ENCODE measurements around the gene PDE12. TPM values are rescaled to one million over a fixed set of nuclear protein-coding genes. Genes with fewer than 3 reads are reported as not detected.

Gene PDE12
- total and polyA plus RNA-seq, 7 donors = 5.9 to 20.6 (median 16.3) TPM

DNA sequence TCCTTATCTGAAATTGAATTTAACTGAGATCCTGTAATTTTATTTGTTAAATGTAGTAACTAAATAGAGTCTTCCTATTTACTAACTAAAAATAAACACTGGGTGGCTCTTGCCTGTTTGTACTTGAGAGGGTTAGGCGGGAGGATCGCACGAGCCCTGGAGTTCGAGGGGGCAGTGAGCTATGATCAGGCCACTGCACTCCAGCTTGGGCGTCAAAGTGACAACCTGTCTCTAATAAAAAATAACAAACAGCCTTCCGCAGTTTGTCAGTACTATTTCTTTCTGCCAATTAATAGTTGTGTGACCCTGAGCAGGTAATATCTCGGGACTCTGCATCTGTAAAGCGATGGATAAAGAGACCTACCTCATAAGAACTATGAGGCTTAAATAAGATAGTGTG, 768 bp upstream of the PDE12 start:
- no peak for DNase-seq
- H3K4me3 ChIP-seq = peak overlapping the region; percentile 97
- TF ChIP-seq, protein P1, sequence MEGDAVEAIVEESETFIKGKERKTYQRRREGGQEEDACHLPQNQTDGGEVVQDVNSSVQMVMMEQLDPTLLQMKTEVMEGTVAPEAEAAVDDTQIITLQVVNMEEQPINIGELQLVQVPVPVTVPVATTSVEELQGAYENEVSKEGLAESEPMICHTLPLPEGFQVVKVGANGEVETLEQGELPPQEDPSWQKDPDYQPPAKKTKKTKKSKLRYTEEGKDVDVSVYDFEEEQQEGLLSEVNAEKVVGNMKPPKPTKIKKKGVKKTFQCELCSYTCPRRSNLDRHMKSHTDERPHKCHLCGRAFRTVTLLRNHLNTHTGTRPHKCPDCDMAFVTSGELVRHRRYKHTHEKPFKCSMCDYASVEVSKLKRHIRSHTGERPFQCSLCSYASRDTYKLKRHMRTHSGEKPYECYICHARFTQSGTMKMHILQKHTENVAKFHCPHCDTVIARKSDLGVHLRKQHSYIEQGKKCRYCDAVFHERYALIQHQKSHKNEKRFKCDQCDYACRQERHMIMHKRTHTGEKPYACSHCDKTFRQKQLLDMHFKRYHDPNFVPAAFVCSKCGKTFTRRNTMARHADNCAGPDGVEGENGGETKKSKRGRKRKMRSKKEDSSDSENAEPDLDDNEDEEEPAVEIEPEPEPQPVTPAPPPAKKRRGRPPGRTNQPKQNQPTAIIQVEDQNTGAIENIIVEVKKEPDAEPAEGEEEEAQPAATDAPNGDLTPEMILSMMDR (IDR thresholded peaks at IDR 0.05) = no peak
- H3K27ac ChIP-seq = peak overlapping the region; percentile 96
- H3K9me3 ChIP-seq = no peaks in the 10 kb centered on the region
- peaks cover 32% of the 10 kb centered on the region for H3K4me1 ChIP-seq
- no peaks in the 10 kb centered on the region for H3K27me3 ChIP-seq (ENCODE audit: insufficient read depth in 3 of 3, low read length in 2 of 3)
- peaks cover 0 to 21% of the 10 kb centered on the region in 2 donors for H3K36me3 ChIP-seq (ENCODE audit: insufficient read depth in 1 of 2, low read depth in 1 of 2)
- ATAC-seq = peak in 3 of 4 donors; percentile 25 to 45 (median 32)
- 22 to 24% (median 24%) methylated on average over 8 of the region's 8 CpGs for WGBS, 3 donors
- intact Hi-C loops (cut with DNase I) = loop anchor here in 1 of 2 donors (5.0 kb wide), 1 partner anchor 42 kb away; the partner anchor contains the start of gene ARF4

DNA sequence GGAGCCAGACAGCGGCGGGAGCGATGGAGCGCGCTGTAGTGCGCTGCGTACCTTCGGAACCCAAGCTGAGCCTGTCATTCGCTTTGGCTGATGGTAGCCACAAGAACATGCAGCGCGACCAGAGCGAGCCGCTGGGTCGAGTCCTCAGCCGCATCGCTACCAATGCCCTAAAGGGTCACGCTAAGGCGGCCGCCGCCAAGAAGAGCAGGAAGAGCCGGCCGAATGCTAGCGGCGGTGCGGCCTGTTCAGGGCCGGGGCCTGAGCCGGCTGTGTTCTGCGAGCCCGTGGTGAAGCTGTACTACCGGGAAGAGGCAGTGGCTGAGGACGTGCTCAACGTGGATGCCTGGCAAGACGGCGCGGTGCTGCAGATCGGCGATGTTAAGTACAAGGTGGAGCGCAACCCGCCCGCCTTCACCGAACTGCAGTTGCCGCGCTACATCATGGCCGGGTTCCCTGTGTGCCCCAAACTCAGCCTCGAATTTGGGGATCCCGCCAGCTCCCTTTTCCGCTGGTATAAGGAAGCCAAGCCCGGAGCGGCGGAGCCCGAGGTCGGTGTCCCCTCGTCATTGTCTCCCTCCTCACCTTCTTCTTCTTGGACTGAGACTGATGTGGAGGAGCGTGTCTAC, 498 bp downstream of the PDE12 start:
- H3K27me3 ChIP-seq (ENCODE audit: insufficient read depth in 3 of 3, low read length in 2 of 3) = no peaks in the 10 kb centered on the region
- H3K4me3 ChIP-seq = peak overlapping the region; percentile 97
- H3K36me3 ChIP-seq (ENCODE audit: insufficient read depth in 1 of 2, low read depth in 1 of 2) = peaks cover 0 to 34% of the 10 kb centered on the region in 2 donors
- TF ChIP-seq, protein P1 (IDR thresholded peaks at IDR 0.05) = no peak
- H3K4me1 ChIP-seq = peaks cover 32% of the 10 kb centered on the region
- peak overlapping the region; percentile 96 for H3K27ac ChIP-seq
- intact Hi-C loops (cut with DNase I) = loop anchor here (2.0 to 5.0 kb wide), 2 partner anchors 40 to 41 kb away; partner anchors contain the start of gene ARF4 (in 2 of the 2)
- no peaks in the 10 kb centered on the region for H3K9me3 ChIP-seq
- ATAC-seq (peak; percentile 43 to 56 (median 48)), DNase-seq (peak; percentile 29 to 64)
- WGBS, 3 donors = 0 to 1% (median 0%) methylated on average over 51 to 54 of the region's 54 CpGs

GRCh38 chr3:57557085-57557537, 1.0 kb downstream of the PDE12 start:
- peak in 1 of 2 donors; percentile 23 for DNase-seq
- Histone ChIP-seq H3K36me3 (ENCODE audit: insufficient read depth in 1 of 2, low read depth in 1 of 2) (peaks cover 0 to 39% of the 10 kb centered on the region in 2 donors), H3K9me3 (no peaks in the 10 kb centered on the region), H3K27me3 (ENCODE audit: insufficient read depth in 3 of 3, low read length in 2 of 3) (no peaks in the 10 kb centered on the region), H3K4me3 (peak overlapping the region; percentile 97), H3K27ac (peak overlapping the region; percentile 96), H3K4me1 (peaks cover 32% of the 10 kb centered on the region)
- TF ChIP-seq, protein P1 (IDR thresholded peaks at IDR 0.05) = no peak
- intact Hi-C loops (cut with DNase I) = loop anchor here (2.0 to 5.0 kb wide), 2 partner anchors 40 kb away; partner anchors contain the start of gene ARF4 (in 2 of the 2)
- 2 to 3% (median 2%) methylated on average over 29 of the region's 29 CpGs for WGBS, 3 donors
- ATAC-seq = peak; percentile 10 to 32 (median 15)

- ATAC-seq (no peak), DNase-seq (no peak)
- peaks cover 0 to 44% of the 10 kb centered on the region in 2 donors for H3K36me3 ChIP-seq (ENCODE audit: insufficient read depth in 1 of 2, low read depth in 1 of 2)
- peaks cover 32% of the 10 kb centered on the region for H3K4me1 ChIP-seq
- 93 to 97% (median 97%) methylated on average over 1 of the region's 1 CpG for WGBS, 3 donors
- no peak overlapping the region for H3K27ac ChIP-seq
- H3K27me3 ChIP-seq (ENCODE audit: insufficient read depth in 3 of 3, low read length in 2 of 3) = no peaks in the 10 kb centered on the region
- H3K9me3 ChIP-seq = no peaks in the 10 kb centered on the region
- no peak overlapping the region for H3K4me3 ChIP-seq
- TF ChIP-seq, protein P1 (IDR thresholded peaks at IDR 0.05) = no peak
- intact Hi-C loops (cut with DNase I) = loop anchor here in 1 of 2 donors (5.0 kb wide), 1 partner anchor 38 kb away; the partner anchor contains the start of gene ARF4
Measured at GRCh38 chr3:57559526-57559925, 3.5 kb downstream of the PDE12 start.
